NCI-H1694 treated with DMSO at 0.1 percent for 48 hours (cell line): ENCODE results near the gene ABHD12.

Source experiments
- DNase-seq: peaks from one replicate; lab custom pipeline; 2025; lab: John Stamatoyannopoulos, UW

The ABHD12 gene

DNA sequence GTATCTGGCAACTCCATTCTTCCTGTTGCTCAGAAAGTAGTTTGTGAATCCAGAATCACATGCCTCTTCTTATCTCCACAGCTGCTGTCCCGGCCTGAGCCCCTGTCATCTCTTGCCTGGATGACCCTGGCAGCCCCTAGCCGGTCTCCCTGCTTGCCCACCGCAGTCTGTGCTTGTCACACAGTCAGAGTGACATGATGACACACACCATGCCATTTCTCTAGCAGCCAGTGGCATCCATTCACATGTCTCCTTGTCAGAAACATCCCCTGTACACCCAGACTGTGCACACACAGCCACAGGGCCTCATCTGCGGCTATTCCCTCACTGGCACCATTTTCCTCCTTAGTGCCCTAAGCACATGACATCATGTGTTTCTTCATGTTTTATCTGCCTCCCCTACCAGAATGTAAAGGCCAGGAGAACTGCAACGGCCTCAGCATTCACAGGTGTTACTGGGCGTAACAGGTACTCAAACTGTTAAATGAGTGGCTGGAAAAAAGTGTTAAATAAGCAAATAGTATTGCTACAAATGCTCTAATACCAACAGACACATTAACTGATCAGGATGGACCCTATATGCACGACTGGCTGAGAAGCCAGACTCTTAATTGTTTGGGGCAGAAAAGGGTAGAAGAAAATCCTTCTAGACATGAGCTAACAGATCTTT is 9.6 kb downstream of the ABHD12 start:
- no peak for DNase-seq

DNA sequence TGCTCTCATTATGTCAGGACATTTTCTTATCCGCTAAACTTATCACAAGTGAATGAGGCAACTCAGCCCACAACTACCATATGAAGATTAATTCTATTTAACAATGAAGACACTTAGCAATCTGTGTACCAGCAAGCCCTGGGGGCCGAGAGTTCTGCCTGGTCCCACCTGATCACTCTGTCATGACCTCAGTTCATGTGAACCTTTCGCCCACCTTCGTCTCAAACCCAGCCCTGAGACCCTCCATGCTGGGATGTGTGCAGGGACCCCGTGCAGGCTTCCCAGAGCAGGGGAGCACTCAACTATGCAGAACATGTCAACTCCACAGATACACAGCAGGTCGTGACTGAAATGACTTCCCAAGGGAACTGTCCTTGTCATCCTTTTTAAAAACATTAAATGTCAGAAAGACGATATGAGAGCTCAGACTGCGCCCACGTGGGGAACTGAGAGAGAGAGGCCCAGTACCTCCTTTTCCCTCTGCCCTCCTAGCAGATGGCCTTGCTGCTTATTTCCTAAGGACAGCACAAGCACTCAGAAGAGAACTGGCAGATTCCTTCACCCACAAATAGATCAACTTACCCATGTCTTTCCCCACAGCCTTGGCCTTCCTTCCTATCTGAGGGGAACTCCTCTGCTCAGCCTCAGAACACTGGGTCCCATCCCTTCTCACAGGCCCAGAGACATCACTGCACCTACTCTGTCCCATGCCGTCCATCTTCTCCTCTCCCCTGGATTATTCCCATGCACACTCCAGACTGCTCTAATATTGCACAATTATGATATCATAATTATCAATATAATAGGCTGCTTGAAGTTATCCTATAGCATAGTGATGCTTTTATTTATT is 11.5 kb downstream of the ABHD12 start:
- DNase-seq, result no peak

DNA sequence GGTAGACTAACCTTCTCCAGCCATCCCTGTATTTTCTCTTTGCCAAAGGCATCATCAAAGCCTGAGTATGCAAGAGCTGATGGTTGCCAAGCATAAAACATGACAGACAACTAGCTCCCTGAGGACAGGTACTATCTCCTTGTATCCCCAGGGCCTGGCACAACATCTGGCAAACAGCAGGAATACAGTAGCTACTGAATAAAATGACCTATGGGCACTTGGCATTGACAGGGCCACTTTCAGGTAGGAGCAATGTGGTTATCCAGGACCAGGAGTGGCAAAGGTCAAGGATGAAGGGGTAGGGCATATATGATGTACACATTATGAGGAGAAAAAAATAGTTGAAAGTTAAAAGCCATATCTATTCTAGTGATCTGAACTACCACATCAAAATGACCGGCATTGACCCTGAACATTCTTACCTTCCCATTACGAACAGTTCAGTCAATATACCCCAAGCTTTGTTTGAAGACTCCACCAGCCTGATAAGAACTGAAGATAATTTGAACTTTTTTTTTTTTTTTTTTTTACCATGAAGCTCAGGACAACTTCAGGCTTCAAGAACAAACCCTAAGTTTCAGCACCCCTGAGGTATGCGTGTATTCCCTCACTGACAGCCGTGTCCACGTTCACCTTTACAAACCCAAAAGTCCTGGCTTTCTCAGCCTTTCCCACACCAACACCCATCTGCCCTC is 12.3 kb downstream of the ABHD12 start:
- DNase-seq, result no peak

DNA sequence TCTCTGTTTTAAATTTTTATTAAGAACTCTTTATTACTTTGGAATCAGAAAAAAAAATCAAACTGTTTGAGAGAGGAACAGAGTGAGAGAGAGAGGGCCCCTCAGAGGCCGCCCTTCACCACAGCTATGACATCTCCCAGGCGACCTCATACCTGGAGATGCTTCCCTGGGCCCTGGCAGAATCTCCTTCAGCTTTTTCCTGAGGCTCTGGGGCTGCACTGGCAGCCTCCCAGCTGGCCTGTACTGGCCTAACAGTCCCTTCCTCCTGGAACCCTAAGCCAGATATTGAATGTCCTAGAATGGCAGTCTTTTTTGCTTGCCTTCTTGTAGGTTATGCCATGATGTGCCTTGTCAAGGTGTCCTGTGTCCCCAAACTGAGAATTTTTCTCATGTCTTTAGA is 13.7 kb downstream of the ABHD12 start:
- no peak for DNase-seq

DNA sequence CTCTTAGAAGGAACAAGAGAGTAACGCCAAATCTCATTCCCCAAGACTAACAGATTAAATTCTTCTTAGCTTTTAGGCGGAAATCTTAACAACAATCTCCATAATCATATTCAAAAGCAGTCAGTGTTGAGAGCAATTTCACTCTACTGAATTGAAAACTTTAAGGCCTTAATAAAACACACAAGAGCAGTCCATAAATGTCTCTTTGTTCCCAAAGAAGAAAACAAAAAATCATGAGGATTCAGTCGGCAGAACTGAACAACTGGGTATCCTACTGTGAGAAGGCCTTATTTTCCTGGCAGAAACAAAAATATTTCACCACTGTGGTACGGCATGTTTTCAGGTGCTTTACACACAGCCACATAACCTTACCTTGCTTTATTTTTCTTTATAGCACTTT is 14.4 kb downstream of the ABHD12 start:
- DNase-seq, result no peak

DNA sequence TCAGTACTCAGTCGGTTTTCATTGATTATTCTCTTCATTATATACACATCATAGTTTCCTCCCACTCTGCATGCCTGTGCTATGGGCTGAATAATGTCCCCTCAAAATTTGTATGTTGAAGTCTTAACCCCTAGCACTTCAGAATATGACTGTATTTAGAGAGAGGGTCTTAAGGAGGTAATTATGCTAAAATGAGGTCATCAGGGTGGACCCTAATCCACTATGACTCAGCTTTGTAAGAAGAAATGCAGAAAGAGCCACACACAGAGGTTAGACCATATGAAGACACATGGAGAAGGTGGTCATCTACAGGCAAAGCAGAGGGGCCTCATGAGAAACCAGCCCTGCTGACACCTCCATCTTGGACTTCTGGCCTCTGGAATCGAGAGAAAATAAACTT is 15.8 kb downstream of the ABHD12 start:
- no peak for DNase-seq

DNA sequence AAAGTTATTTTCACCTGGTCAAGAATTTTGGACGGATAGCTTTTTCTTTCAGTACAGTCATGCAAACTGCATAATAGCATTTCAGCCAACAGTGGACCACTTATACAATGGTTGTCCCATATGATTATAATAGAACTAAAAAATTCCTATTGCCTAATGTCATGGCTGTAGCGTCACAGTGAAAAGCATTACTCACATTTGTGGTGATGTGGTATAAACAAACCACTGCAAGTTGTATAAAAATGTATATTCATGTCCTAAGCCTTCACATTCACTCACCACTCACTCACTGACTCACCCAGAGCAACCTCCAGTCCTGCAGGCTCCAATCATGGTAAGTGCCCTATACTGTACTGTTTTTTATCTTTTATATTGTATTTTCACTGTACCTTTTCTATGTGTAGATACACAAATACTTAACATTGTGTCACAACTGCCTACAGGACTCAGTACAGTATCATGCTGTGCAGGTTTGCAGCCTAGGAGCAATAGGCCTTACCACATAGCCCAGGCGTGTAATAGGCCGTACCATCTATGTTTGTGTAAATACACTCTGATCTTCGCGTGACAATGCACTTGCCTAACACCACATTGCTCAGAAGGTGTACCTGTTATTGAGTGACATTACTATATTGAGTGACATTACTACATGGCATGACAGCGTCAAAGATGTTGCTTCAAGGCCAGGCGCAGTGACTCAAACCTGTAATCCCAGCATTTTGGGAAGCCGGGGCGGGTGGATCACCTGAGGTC is 17.9 kb downstream of the ABHD12 start:
- DNase-seq, result no peak

DNA sequence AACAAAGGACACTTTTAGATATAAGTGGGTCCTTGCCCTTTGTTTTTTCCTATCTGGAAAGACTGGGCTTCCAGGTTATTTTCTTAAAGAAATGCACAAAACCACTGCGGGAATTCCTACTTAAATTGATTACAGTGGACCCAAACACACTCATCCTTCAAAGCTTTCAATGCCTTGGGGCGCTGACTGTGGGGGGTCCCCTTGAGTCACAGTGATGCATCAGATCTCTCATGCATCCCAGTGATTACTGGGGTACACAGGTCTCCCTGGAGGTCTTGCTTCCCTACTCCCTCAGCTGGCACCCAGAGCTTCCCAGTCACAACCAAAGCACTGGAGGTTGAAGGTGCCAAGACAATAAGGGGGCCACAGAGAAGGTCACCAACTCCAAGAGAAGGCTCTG is 20.7 kb downstream of the ABHD12 start:
- no peak for DNase-seq

DNA sequence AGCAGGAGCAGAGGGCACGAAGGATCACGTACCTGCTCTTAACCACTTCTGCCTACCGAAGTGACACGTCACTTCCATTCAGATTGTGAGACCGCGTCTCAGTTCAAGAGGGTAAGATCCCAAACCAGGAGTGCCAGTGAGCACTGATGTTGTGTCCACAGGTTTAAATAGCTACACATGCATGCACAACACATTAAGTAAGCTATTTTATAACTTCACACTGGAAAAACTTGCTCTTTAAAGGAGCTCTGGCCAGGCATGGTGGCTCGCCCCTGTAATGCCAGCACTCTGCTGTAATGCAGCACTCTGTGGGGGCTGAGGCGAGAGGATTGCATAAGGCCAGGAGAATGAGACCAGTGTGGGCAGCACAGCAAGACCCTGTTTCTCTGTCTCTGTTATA is 21.1 kb downstream of the ABHD12 start:
- DNase-seq, result no peak

DNA sequence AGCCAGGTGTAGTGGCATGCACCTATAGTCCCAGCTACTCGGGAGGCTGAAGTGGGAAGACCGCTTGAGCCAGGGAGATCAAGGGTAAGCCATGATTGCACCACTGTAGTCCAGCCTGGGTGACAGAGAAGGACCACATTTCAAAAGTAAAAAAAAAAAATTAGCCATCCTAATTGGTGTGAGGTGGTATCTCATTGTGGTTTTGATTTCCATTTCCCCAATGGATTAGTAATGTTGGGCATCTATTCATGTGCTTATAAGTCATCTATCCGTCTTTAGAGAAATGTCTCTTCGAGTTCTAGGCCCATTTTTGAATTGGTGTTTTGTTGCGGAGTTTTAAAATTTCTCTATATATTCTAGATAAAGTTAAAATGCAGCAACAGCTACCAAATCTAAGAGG is 21.7 kb downstream of the ABHD12 start:
- DNase-seq, result no peak

DNA sequence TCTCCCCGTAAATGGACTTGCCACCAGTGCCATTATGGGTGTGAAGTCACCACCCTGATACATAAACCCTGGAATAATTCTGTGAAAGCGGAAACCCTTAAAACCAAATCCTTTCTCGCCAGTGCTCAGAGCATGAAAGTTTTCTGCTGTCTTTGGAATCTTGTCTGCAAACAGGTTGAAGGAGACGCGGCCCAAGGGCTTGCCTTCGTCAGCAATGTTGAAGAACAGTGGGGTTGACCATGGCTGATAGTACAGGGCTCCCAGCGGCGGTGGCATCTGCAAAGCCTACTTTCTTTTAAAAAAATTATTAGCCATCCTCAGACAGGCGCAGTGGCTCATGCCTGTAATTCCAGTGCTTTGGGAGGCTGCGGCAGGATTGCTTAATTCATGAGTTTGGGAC is 22.1 kb downstream of the ABHD12 start:
- no peak for DNase-seq

DNA sequence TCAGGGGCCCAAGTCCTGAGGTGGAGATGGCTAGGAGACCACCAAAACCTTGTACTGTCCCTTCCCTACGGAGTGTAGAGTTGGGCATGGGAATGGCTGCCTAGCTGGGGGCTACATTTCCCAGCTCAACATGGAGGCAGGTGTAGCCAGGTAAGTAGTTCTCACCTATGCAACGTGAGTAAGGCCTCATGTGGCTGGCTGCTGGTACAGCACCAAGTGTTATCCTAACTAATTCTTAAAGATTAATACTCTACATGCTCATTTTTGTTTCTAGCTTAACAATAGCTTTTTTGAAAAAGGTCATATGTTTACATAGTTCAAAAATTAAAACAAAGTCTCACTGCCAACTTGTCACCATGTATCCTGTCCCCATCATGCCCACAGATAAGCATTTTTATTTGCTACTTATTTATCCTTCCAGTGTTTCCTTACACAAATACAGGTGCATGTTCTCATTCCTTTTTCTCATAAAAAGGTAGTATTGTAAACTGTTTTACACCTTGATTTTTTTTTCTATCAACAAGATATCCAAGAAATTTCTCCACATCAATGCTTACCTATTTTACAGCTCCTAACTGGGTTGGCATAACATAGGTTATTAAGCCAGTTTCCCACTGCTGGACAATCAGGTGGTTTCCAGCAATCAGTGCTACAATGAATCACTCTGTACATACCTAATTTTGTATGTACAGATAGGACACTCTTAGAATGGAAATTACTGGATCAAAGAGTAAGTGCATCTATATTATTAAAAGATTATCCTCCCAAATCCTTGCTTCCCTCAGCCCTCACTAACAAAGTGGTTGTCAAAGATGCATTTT is 25.5 kb downstream of the ABHD12 start:
- DNase-seq, result no peak

DNA sequence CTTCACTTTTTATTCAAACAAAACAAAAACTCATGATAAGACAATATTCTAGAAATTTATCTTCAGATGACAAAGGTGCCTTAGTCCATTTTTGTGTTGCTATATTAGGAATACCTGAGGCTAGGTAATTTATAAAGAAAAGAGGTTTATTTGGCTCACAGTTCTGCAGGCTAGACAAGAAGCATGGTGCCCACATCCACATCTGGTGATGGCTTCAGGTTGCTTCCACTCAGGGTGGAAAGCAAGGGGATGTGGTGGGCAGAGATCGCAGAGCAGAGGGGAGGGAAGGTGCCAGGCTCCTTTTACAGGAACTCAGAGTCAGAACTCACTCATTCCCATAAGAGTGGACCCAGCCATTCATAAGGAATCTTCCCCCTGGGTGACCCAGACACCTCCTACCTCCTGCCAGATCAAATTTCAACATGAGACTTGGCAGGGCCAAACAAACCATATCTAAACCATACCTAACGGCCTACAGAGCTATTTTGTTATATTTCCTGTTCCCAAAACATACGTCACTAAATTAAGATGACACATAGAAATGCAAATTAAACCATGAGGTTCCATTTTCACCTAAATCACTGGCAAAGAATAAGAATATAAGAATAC is 26.4 kb downstream of the ABHD12 start:
- no peak for DNase-seq

DNA sequence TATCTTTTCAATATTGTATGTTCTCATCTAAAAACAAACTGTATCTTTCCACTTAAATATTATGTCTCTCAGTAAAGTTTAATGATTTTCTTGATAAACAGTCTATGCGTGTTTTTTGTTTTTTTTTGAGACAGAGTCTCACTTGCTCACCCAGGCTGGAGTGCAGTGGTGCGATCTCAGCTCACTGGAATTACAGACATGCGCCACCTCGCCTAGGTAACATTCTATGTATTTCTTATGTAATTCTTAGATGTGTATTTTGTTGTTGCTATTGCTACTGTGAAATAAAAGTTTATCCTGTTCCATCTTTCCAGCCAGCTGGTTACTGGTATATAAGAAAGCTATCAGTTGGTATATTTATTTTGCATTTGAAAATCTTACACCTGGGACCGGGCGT is 29.4 kb downstream of the ABHD12 start:
- no peak for DNase-seq

DNA sequence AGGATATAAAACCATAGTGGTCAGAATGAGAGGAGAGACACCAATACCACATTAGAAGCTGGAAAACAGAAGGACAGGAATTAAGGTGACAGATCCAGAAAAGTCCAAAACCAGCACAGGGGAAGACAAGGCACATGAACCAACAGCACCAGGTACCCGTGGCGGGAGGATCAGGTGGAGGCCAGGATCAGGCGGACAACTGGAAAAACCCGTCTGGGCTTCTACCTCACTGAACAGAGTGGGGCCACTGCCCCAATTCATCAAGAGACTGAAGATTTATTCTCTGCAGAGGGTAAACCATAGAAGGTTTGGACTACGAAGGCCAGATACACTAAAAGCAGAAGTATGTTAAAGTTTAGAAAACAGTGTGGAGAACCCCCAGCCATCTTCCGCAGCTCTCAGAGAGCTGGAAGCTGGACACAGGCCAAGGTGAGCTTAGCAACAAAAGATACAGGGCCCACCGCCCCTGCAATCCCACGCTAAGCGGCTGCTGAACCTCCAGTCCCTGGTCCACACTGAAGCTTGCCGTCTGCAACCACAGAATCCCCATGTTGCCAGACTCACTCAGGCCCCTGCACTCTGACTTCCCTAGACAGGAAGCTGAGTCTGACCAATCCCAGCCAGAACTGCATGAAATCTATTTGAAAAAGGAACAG is 29.9 kb downstream of the ABHD12 start:
- no peak for DNase-seq

DNA sequence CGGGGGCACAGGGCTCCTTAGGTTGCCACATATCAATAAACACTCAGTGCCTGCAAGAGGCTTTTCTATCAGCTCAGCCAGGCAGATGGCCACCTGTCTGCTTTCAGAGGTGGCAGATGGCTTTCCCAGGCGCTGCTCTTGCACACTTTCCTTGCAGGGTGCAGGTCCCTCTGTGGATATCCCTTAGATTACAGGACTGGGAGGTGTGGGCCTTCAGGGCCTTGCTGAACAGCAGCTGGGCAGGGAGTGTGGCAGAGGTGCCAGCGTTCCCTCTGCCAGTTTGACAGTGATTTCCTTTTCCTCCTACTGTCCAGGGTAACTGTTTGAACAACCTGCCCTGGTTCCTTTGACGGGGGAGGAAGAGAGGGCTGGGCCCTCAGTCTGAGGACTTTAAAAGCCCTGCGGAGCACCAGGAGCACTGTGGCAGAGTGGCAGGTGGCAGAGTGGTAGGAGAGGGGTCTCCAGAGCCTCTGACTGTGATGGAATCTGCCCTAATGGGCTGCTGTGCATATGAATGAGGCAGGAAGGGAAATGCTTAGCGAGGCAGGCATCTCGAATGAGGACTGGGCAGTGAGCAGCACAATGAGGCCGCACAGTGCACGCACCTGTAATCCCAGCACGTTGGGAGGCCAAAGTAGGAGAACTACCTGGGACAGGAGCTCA is 34.2 kb downstream of the ABHD12 start:
- DNase-seq, result peak; percentile 75

DNA sequence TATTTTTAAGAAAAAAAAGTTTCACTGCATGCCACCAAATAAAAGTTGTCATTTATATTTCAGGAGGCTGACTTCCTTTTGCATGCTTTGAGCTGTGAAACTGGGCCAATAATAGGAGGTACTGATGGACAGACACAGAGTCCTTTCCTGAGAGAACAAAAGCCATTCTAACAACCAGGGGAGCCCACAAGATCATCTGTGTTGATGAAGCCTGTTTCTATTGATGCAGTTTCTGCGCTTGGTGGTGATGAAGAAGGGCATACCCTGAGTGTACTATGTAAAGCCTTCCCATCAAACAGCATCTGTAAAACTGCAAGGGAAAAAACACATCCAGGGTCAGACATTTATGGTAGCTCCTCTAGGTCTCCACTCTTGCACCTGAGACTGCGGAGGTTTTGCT is 34.8 kb downstream of the ABHD12 start:
- DNase-seq, result no peak

DNA sequence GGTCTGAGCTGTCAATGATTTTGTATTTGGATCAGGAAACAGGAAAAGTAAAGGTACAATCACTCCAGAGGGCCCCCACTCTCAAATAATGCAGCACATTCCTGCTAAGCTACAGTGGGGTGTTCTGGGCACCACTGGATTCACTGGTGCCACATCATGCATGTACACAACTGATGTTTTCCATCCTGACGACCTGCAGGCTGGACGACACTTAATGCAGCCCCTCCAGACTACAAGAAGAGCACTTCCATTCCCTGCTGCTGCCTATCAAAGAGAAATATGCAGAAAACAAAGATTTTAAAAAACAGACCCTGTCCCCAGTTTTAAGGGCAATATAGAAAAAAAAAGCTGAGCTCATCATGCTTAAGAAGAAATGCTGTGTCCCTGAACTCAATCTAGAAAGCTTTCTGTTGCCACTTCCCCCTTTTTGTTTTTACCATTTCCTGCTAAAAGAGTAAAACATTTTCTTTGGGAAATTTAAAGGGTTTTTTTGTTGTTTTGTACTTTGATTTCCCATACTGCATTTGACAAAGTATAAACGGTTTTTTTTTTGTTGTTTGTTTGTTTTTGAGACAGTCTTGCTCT is 35.5 kb downstream of the ABHD12 start:
- no peak for DNase-seq
